Activated T-cell treated with anti-CD3 and anti-CD28 coated beads for 1 hour (primary cell): Measurements from ENCODE around the gene PHRF1.
A peak's percentile ranks its signal among the peaks of the same experiment; 100 is the strongest.

Experiments
- DNase-seq: peaks from one replicate; pipeline ENCODE4 v3.0.0-alpha.2; 2020; ENCODE audit warnings: low read depth

PHRF1 gene

GRCh38 chr11:575996-576768 lies at the start of gene PHRF1:
Gene PHRF1 (plus strand): TSS chr11:576470. CDS start chr11:581513, 5,043 bp downstream.
- DNase-seq: peak; percentile 94

GRCh38 chr11:528166-528814 lies 48.0 kb upstream of the PHRF1 start:
- DNase-seq: no peak

- DNase-seq: no peak
Observed at GRCh38 chr11:528815-529727, 47.2 kb upstream of the PHRF1 start.

- DNase-seq: no peak
Observed at GRCh38 chr11:529728-530411, 46.4 kb upstream of the PHRF1 start.

GRCh38 chr11:530960-531831 lies 45.1 kb upstream of the PHRF1 start:
- no peak for DNase-seq

GRCh38 chr11:531919-532526 lies 44.2 kb upstream of the PHRF1 start:
- no peak for DNase-seq

GRCh38 chr11:532527-532985 lies 43.7 kb upstream of the PHRF1 start:
- no peak for DNase-seq

GRCh38 chr11:532986-533585 lies 43.2 kb upstream of the PHRF1 start:
- DNase-seq: no peak

GRCh38 chr11:533586-534395 lies 42.5 kb upstream of the PHRF1 start:
- DNase-seq: no peak

- DNase-seq: no peak
Observed at GRCh38 chr11:534396-535209, 41.7 kb upstream of the PHRF1 start.

GRCh38 chr11:535210-535518 lies 41.1 kb upstream of the PHRF1 start:
- no peak for DNase-seq

- DNase-seq: peak; percentile 92
Observed at GRCh38 chr11:535519-536454, 40.5 kb upstream of the PHRF1 start, which contains the start of gene HRAS. Gene HRAS (minus strand): TSS chr11:535576.

GRCh38 chr11:536841-537621 lies 39.2 kb upstream of the PHRF1 start, which contains the start of gene LRRC56:
Gene LRRC56 (plus strand): TSS chr11:537527. CDS start chr11:540685, 3,158 bp downstream.
- DNase-seq: peak; percentile 83

- DNase-seq: no peak
Observed at GRCh38 chr11:537622-538430, 38.4 kb upstream of the PHRF1 start.

- no peak for DNase-seq
Observed at GRCh38 chr11:538431-539051, 37.7 kb upstream of the PHRF1 start.
